Endothelial cell of umbilical vein (primary cell): Measurements from ENCODE around the gene CPA1.

Experiments
- CTCF ChIP-seq, 2 donors: IDR thresholded peaks; 1 replicate in 1 of 2; 2 replicates in 1 of 2; pipeline ENCODE4 v1.5.1; 2011; ENCODE audit warnings: low read length in 2 of 2, mild to moderate bottlenecking in 2 of 2, moderate library complexity in 2 of 2, control low read depth in 1 of 2, inconsistent platforms in 1 of 2, low read depth in 1 of 2; ENCODE audit not compliant: insufficient read depth in 1 of 2; ENCODE audit errors: extremely low read depth in 1 of 2
- POLR2AphosphoS5 ChIP-seq: IDR thresholded peaks from 2 replicates; pipeline ENCODE4 v1.6.1; 2012; ENCODE audit warnings: low read depth, mild to moderate bottlenecking, control low read depth, low read length, moderate library complexity; ENCODE audit not compliant: insufficient read depth

- TF ChIP-seq POLR2AphosphoS5, result no peak
- no peak for TF ChIP-seq CTCF (IDR thresholded peaks at IDR 0.05; ENCODE audit: extremely low read depth in 1 of 2, insufficient read depth in 1 of 2, low read depth in 1 of 2, low read length in 2 of 2)
Observed at GRCh38 chr7:130394421-130395195, 14.3 kb downstream of the CPA1 start.
